Fibroblast of skin of back (primary cell): ENCODE results near the gene NEUROG2.
"Not testable (repeated sequence)": the region's sequence is repeated elsewhere in the genome, so short reads cannot be mapped to it uniquely, and the experiment has no call there.

ENCODE experiments used
- DNase-seq: peaks from one replicate; pipeline ENCODE4 v3.0.0-alpha.2; 2013

Gene NEUROG2

GRCh38 chr4:112490808-112491207 lies 25.2 kb downstream of the NEUROG2 start:
- not testable (repeated sequence) for DNase-seq

DNA sequence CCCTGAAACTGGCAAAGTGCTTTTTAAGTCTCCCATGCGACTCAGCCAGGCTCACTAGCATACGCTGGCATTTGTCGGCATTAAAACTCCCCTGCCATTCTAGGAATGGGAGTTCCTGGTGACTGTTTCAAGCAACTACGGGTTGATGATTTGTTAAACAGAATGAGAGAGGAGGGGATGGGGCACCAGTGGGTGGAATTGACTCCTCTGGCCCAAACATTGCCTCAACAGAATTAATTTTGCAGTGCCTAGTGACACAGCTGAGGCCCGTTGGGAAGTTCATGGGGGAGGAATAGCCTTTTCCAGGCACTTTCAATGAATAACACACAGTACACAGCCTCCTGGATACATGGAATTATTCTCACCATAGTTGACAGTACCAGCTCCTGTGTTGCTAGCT lies 30.1 kb downstream of the NEUROG2 start:
- DNase-seq = no peak

DNA sequence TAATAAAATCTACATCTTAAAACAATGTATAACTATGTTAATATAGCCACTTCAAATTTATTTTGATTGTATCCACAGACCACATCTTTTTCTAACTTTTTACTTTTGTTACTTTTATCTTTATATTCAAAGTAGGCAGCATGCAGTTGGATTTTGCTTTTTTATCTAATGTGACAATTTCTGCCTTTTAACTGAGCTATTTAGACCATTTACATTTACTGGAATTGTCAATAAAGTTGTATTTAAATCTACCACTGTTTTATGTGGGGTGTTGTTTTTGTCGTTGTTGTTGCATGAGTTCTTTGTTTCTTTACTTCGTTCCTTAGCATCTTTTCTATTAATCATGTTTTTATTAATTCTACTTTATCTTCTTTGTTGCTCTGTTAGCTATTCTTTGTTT lies 42.0 kb downstream of the NEUROG2 start:
- DNase-seq = no peak

- no peak for DNase-seq
These were observed 43.7 kb downstream of the NEUROG2 start for GRCh38 chr4:112472318-112472717.
